WTC11 (cell line): Measurements from ENCODE around the gene MMAB. TPM values are rescaled to one million over a fixed set of nuclear protein-coding genes. Genes with fewer than 3 reads are reported as not detected.

Source experiments
- ATAC-seq: fragments of 200-7000 bp; cut with Tn5 transposase; 2 replicates; pipeline ENCODE4 v1.10.0; 2021; ENCODE audit warnings: mild to moderate bottlenecking, moderate library complexity
- CTCF ChIA-PET: fragments of 300-600 bp; sonication (Branson Sonifier 250); formaldehyde crosslinking; loops from one replicate; lab custom pipeline; 2021; ENCODE audit warnings: antibody characterized with exemption; lab: Charles Lee
- POLR2A ChIA-PET: fragments of 350-600 bp; sonication (Branson Sonifier 250); formaldehyde crosslinking; loops from one replicate; lab custom pipeline; 2021; ENCODE audit warnings: antibody characterized with exemption; lab: Charles Lee
- DNase-seq: peaks from one replicate; pipeline ENCODE4 v3.0.0; 2021; ENCODE audit warnings: low spot score
- H3K27ac Mint-ChIP-seq: 2 replicates; pipeline ENCODE4 v1.8.0; 2021; ENCODE audit warnings: mixed read lengths
- H3K27me3 Mint-ChIP-seq: 2 replicates; pipeline ENCODE4 v1.8.0; 2021; ENCODE audit warnings: low read depth, mild to moderate bottlenecking, moderate library complexity, mixed read lengths
- H3K36me3 Mint-ChIP-seq: 2 replicates; pipeline ENCODE4 v1.8.0; 2021; ENCODE audit warnings: mixed read lengths
- H3K4me1 Mint-ChIP-seq: 2 replicates; pipeline ENCODE4 v1.8.0; 2022; ENCODE audit warnings: mixed read lengths
- H3K4me3 Mint-ChIP-seq: 2 replicates; pipeline ENCODE4 v1.8.0; 2021; ENCODE audit warnings: mild to moderate bottlenecking, moderate library complexity, mixed read lengths
- H3K9me3 Mint-ChIP-seq: 2 replicates; pipeline ENCODE4 v1.8.0; 2021; ENCODE audit warnings: mixed read lengths
- ATF1 ChIP-seq: sonication (generic); formaldehyde crosslinking; IDR thresholded peaks from 2 replicates; pipeline ENCODE4 v1.8.1; 2023; ENCODE audit warnings: mild to moderate bottlenecking, moderate library complexity, missing genetic modification reagents
- ATF2 ChIP-seq: sonication (generic); formaldehyde crosslinking; IDR thresholded peaks from 2 replicates; pipeline ENCODE4 v1.8.1; 2022; ENCODE audit warnings: low read depth, missing genetic modification reagents, borderline replicate concordance
- CBFB ChIP-seq: sonication (generic); formaldehyde crosslinking; IDR thresholded peaks from 2 replicates; pipeline ENCODE4 v1.8.1; 2022; ENCODE audit warnings: mild to moderate bottlenecking, low read depth, missing genetic modification reagents
- E2F5 ChIP-seq: sonication (generic); formaldehyde crosslinking; IDR thresholded peaks from 2 replicates; pipeline ENCODE4 v1.8.1; 2022; ENCODE audit warnings: mild to moderate bottlenecking, moderate library complexity, missing genetic modification reagents
- ELF4 ChIP-seq: sonication (generic); formaldehyde crosslinking; IDR thresholded peaks from 2 replicates; pipeline ENCODE4 v1.8.1; 2022; ENCODE audit warnings: low read depth, mild to moderate bottlenecking, moderate library complexity, missing genetic modification reagents
- ERG ChIP-seq: fragments of 250-450 bp; sonication (Bioruptor Pico); IDR thresholded peaks from 2 replicates; pipeline ENCODE4 v1.8.0; 2021; ENCODE audit warnings: mild to moderate bottlenecking
- GTF2I ChIP-seq: fragments of 250-450 bp; sonication (Bioruptor Pico); conservative IDR thresholded peaks from 2 replicates; pipeline ENCODE4 v1.4.0; 2021; ENCODE audit warnings: mild to moderate bottlenecking
- JAZF1 ChIP-seq: fragments of 250-450 bp; sonication (Bioruptor Pico); IDR thresholded peaks from 2 replicates; pipeline ENCODE4 v1.9.0; 2021; ENCODE audit warnings: moderate library complexity, mild to moderate bottlenecking, inconsistent platforms
- JUN ChIP-seq: sonication (generic); formaldehyde crosslinking; IDR thresholded peaks from 2 replicates; pipeline ENCODE4 v1.8.0; 2023; ENCODE audit warnings: mild to moderate bottlenecking, missing genetic modification reagents
- KAT7 ChIP-seq: sonication (generic); formaldehyde crosslinking; IDR thresholded peaks from 2 replicates; pipeline ENCODE4 v1.8.1; 2023; ENCODE audit warnings: missing genetic modification reagents, mild to moderate bottlenecking, borderline replicate concordance
- MYBL2 ChIP-seq: sonication (generic); formaldehyde crosslinking; IDR thresholded peaks from 2 replicates; pipeline ENCODE4 v1.8.1; 2023; ENCODE audit warnings: mild to moderate bottlenecking, moderate library complexity, missing genetic modification reagents
- NFATC4 ChIP-seq: fragments of 250-450 bp; sonication (Bioruptor Pico); IDR thresholded peaks from 2 replicates; pipeline ENCODE4 v1.9.0; 2021; ENCODE audit warnings: mild to moderate bottlenecking
- NFE2L1 ChIP-seq: sonication (generic); formaldehyde crosslinking; IDR thresholded peaks from 2 replicates; pipeline ENCODE4 v1.8.1; 2023; ENCODE audit warnings: missing genetic modification reagents
- NR1H2 ChIP-seq: sonication (generic); formaldehyde crosslinking; IDR thresholded peaks from 2 replicates; pipeline ENCODE4 v1.9.0; 2021; ENCODE audit warnings: mild to moderate bottlenecking, moderate library complexity, missing genetic modification reagents
- NR3C1 ChIP-seq: sonication (generic); formaldehyde crosslinking; conservative IDR thresholded peaks from 2 replicates; pipeline ENCODE4 v1.8.1; 2023; ENCODE audit warnings: low read depth, mild to moderate bottlenecking, missing genetic modification reagents
- OVOL2 ChIP-seq: fragments of 250-450 bp; sonication (Bioruptor Pico); IDR thresholded peaks from 2 replicates; pipeline ENCODE4 v1.9.0; 2021; ENCODE audit warnings: mild to moderate bottlenecking, borderline replicate concordance
- PRRX2 ChIP-seq: fragments of 250-450 bp; sonication (Bioruptor Pico); IDR thresholded peaks from 2 replicates; pipeline ENCODE4 v1.8.0; 2021; ENCODE audit warnings: mild to moderate bottlenecking
- RELA ChIP-seq: sonication (generic); formaldehyde crosslinking; IDR thresholded peaks from 2 replicates; pipeline ENCODE4 v1.8.1; 2022; ENCODE audit warnings: missing genetic modification reagents, mild to moderate bottlenecking, borderline replicate concordance
- SMAD4 ChIP-seq: sonication (generic); formaldehyde crosslinking; IDR thresholded peaks from 2 replicates; pipeline ENCODE4 v1.8.0; 2022; ENCODE audit warnings: mild to moderate bottlenecking, missing genetic modification reagents
- TP53 ChIP-seq: sonication (generic); formaldehyde crosslinking; IDR thresholded peaks from 2 replicates; pipeline ENCODE4 v1.8.1; 2023; ENCODE audit warnings: mild to moderate bottlenecking, missing genetic modification reagents
- ZBTB21 ChIP-seq: sonication (generic); formaldehyde crosslinking; IDR thresholded peaks from 2 replicates; pipeline ENCODE4 v1.8.1; 2023; ENCODE audit warnings: mild to moderate bottlenecking, missing genetic modification reagents, borderline replicate concordance
- ZMAT4 ChIP-seq: fragments of 250-450 bp; sonication (Bioruptor Pico); IDR thresholded peaks from 2 replicates; pipeline ENCODE4 v1.9.0; 2021; ENCODE audit warnings: mild to moderate bottlenecking
- ZNF138 ChIP-seq: sonication (generic); formaldehyde crosslinking; conservative IDR thresholded peaks from 2 replicates; pipeline ENCODE4 v1.8.1; 2022; ENCODE audit warnings: mild to moderate bottlenecking, moderate library complexity, missing genetic modification reagents
- ZNF671 ChIP-seq: fragments of 250-450 bp; sonication (Bioruptor Pico); IDR thresholded peaks from 2 replicates; pipeline ENCODE4 v1.8.0; 2021; ENCODE audit warnings: mild to moderate bottlenecking
- ZSCAN18 ChIP-seq: fragments of 250-450 bp; sonication (Bioruptor Pico); IDR thresholded peaks from 2 replicates; pipeline ENCODE4 v2.1.2; 2022; ENCODE audit warnings: mild to moderate bottlenecking, moderate library complexity
- total RNA-seq: library from RNA; stranded (reverse); gene quantifications from 3 replicates; pipeline ENCODE4 v1.2.3, GENCODE V29; 2021
- TF ChIP-seq, protein P1 (sequence below): sonication (generic); formaldehyde crosslinking; IDR thresholded peaks from 2 replicates; pipeline ENCODE4 v1.8.0; 2022; ENCODE audit warnings: mild to moderate bottlenecking, missing genetic modification reagents
- TF ChIP-seq, protein P2 (sequence below): sonication (generic); formaldehyde crosslinking; IDR thresholded peaks from 2 replicates; pipeline ENCODE4 v1.8.1; 2023; ENCODE audit warnings: mild to moderate bottlenecking, moderate library complexity, missing genetic modification reagents

The MMAB gene
- total RNA-seq, 1 experiment from 2014 or later = 22.0 TPM

- no peak for ATAC-seq
- H3K36me3 Mint-ChIP-seq = peaks cover 50% of the 10 kb centered on the region
- ChIA-PET CTCF (no interaction called here), POLR2A (no interaction called here)
- peaks cover 3% of the 10 kb centered on the region for H3K4me1 Mint-ChIP-seq
- no peaks in the 10 kb centered on the region for H3K27me3 Mint-ChIP-seq
- no peak for DNase-seq
- H3K9me3 Mint-ChIP-seq = no peaks in the 10 kb centered on the region
- no peak overlapping the region for H3K4me3 Mint-ChIP-seq
- TF ChIP-seq GTF2I (CRISPR knock-in tag) = no peak
- TF ChIP-seq PRRX2 (CRISPR knock-in tag) = no peak
- TF ChIP-seq, protein P1, sequence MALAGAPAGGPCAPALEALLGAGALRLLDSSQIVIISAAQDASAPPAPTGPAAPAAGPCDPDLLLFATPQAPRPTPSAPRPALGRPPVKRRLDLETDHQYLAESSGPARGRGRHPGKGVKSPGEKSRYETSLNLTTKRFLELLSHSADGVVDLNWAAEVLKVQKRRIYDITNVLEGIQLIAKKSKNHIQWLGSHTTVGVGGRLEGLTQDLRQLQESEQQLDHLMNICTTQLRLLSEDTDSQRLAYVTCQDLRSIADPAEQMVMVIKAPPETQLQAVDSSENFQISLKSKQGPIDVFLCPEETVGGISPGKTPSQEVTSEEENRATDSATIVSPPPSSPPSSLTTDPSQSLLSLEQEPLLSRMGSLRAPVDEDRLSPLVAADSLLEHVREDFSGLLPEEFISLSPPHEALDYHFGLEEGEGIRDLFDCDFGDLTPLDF (CRISPR knock-in tag) = no peak
- TF ChIP-seq SMAD4 (CRISPR knock-in tag) = no peak
- no peak for TF ChIP-seq OVOL2
- TF ChIP-seq ERG (CRISPR knock-in tag) = no peak
- no peak for TF ChIP-seq MYBL2 (CRISPR knock-in tag)
- no peak for TF ChIP-seq NFE2L1
- no peak overlapping the region for H3K27ac Mint-ChIP-seq
These were observed 6.3 kb upstream of the MMAB start for GRCh38 chr12:109579639-109580038.

DNA sequence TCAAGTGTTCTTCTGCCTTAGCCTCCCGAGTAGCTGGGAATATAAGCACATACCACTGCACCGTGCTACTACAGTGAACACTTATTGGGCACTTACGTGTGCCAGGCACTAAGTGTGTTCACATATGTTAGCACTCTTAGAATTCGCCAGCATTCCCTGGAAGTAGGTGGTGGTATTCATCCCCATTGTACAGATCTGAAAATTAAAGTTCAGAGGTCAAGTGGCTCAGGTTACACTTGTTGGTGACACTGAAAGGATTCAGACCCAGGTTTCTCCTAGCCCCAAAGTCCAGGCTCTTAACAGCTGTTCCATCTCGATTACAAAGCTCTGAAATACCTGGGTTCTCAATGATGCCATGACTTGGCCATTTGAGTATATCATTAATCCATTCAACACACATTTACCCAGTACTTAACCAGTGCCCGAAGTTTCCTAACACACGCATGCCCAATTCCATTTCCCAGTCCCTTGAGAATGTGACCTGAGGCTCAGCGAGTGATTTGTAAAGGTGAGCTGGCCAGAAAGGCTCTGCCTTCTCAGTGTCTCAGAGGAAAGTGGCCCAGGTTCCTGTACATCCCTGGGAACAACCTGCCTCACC is 5.1 kb upstream of the MMAB start:
- TF ChIP-seq GTF2I (CRISPR knock-in tag) = no peak
- no peak for TF ChIP-seq ELF4
- no peak for TF ChIP-seq TP53 (CRISPR knock-in tag)
- no peak for TF ChIP-seq KAT7 (CRISPR knock-in tag)
- no peak for TF ChIP-seq JUN
- TF ChIP-seq ZNF138 (CRISPR knock-in tag) = no peak
- TF ChIP-seq ATF2 = no peak
- TF ChIP-seq, protein P2, sequence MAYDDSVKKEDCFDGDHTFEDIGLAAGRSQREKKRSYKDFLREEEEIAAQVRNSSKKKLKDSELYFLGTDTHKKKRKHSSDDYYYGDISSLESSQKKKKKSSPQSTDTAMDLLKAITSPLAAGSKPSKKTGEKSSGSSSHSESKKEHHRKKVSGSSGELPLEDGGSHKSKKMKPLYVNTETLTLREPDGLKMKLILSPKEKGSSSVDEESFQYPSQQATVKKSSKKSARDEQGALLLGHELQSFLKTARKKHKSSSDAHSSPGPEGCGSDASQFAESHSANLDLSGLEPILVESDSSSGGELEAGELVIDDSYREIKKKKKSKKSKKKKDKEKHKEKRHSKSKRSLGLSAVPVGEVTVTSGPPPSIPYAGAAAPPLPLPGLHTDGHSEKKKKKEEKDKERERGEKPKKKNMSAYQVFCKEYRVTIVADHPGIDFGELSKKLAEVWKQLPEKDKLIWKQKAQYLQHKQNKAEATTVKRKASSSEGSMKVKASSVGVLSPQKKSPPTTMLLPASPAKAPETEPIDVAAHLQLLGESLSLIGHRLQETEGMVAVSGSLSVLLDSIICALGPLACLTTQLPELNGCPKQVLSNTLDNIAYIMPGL (CRISPR knock-in tag) = no peak
- no peak for TF ChIP-seq RELA (CRISPR knock-in tag)
- no peak for TF ChIP-seq ZMAT4 (CRISPR knock-in tag)
- TF ChIP-seq CBFB = no peak
- no peak for TF ChIP-seq NR1H2 (CRISPR knock-in tag)
- no peak for TF ChIP-seq JAZF1 (CRISPR knock-in tag)
- no peak for TF ChIP-seq NR3C1
- TF ChIP-seq ATF1 (CRISPR knock-in tag) = no peak
- TF ChIP-seq ZBTB21 = no peak
- TF ChIP-seq E2F5 (CRISPR knock-in tag) = no peak
- TF ChIP-seq ZSCAN18 (CRISPR knock-in tag) = no peak
- no peak for TF ChIP-seq ZNF671 (CRISPR knock-in tag)
- TF ChIP-seq NFATC4 = no peak
- H3K27me3 Mint-ChIP-seq = no peaks in the 10 kb centered on the region
- H3K9me3 Mint-ChIP-seq = no peaks in the 10 kb centered on the region
- peaks cover 45% of the 10 kb centered on the region for H3K36me3 Mint-ChIP-seq
- ChIA-PET CTCF (no interaction called here), POLR2A (no interaction called here)
- ATAC-seq (no peak), DNase-seq (no peak)
- H3K4me3 Mint-ChIP-seq = no peak overlapping the region
- peaks cover 9% of the 10 kb centered on the region for H3K4me1 Mint-ChIP-seq
- no peak overlapping the region for H3K27ac Mint-ChIP-seq
